Measurements from ENCODE around the gene MPG. TPM values are rescaled to one million over a fixed set of nuclear protein-coding genes. Genes with fewer than 3 reads are reported as not detected.
A peak's percentile ranks its signal among the peaks of the same experiment; 100 is the strongest.

MPG gene
- total RNA-seq, 2 experiments from 2014 or later: 47.0 to 57.0 TPM

DNA sequence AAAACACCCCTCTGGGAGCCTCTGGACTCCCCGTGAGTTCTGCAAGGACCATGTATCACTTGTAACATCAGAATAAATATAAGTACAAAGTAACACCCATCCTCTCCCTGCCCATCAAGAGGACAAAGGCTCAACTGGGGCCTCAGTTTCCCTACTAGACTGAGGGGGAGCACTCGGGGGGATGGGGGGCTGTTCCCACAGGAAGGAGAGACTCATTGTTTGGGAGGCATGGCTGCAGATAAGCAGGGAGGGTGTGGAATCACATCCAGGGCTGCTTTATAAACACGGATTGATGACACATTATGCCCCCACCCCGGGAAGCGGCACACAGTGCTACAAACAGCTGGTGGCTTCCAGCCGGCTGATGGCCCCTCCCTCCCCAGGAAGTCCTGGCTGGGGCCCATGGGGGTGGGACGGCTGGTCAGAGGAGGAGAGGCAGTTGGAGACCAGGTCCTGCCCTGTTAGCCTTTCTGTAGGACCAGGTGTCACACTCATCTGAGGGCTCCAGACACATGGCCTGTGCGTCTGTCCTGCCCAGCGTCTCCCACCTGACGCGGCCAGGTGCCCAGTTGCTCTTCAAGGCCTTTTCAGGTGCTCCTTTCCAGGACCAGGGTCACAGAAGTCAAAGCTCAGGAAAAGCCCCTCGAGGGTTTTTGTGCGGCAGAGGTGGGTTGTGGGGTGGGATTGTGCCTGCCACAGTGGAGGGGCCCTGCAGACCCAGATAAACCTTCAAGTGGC, 1.3 kb upstream of the MPG start:
- intact Hi-C loops (cut with DNase I, micrococcal nuclease): no loop called here
- no peak for ATAC-seq
- ChIA-PET POLR2A (interaction anchor here (0.7 to 1.5 kb wide), 3 partner anchors 11 to 24 kb away, joined by 3 to 6 read pairs (median 4); partner anchors contain the start of gene POLR3K), CTCF (interaction anchor here (1.6 to 6.8 kb wide), 4 partner anchors 8 to 20 kb away, joined by 3 to 36 read pairs (median 17); no protein-coding TSS in a partner anchor)
- H3K9me3 Mint-ChIP-seq (ENCODE audit: low read depth): no peaks in the 10 kb centered on the region
- H3K27ac Mint-ChIP-seq: no peak overlapping the region
- H3K4me3 Mint-ChIP-seq: peak overlapping the region; percentile 87
- H3K4me1 Mint-ChIP-seq: peaks cover 29% of the 10 kb centered on the region
- H3K27me3 Mint-ChIP-seq: peaks cover 13% of the 10 kb centered on the region
- DNase-seq: peak; percentile 51
- H3K36me3 Mint-ChIP-seq (ENCODE audit: low read depth): peaks cover 4% of the 10 kb centered on the region

- ATAC-seq (peak; percentile 33), DNase-seq (peak; percentile 69)
- ChIA-PET CTCF (interaction anchor here (1.6 to 6.8 kb wide), 4 partner anchors 8 to 20 kb away, joined by 3 to 36 read pairs (median 17); no protein-coding TSS in a partner anchor), POLR2A (interaction anchor here (0.7 to 1.5 kb wide), 3 partner anchors 11 to 24 kb away, joined by 3 to 6 read pairs (median 4); partner anchors contain the start of gene POLR3K)
- intact Hi-C loops (cut with DNase I, micrococcal nuclease): no loop called here
- Mint-ChIP-seq H3K27me3 (peaks cover 12% of the 10 kb centered on the region), H3K36me3 (ENCODE audit: low read depth) (peaks cover 4% of the 10 kb centered on the region), H3K4me1 (peaks cover 29% of the 10 kb centered on the region), H3K9me3 (ENCODE audit: low read depth) (no peaks in the 10 kb centered on the region), H3K4me3 (peak overlapping the region; percentile 87), H3K27ac (peak overlapping the region; percentile 42)
These were observed 685 bp upstream of the MPG start for GRCh38 chr16:77273-77806.

GRCh38 chr16:78444-79150, 572 bp downstream of the MPG start:
- peaks cover 35% of the 10 kb centered on the region for H3K4me1 Mint-ChIP-seq
- H3K9me3 Mint-ChIP-seq (ENCODE audit: low read depth): no peaks in the 10 kb centered on the region
- ATAC-seq (peak; percentile 11), DNase-seq (peak; percentile 39)
- peaks cover 6% of the 10 kb centered on the region for H3K36me3 Mint-ChIP-seq (ENCODE audit: low read depth)
- peak overlapping the region; percentile 83 for H3K27ac Mint-ChIP-seq
- CTCF ChIA-PET: interaction anchor here (1.6 to 6.8 kb wide), 3 partner anchors 13 to 18 kb away, joined by 3 to 36 read pairs (median 6); no protein-coding TSS in a partner anchor
- POLR2A ChIA-PET: interaction anchor here (1.5 kb wide), 1 partner anchor 13 kb away, joined by 6 read pairs; no protein-coding TSS in a partner anchor
- peaks cover 3% of the 10 kb centered on the region for H3K27me3 Mint-ChIP-seq
- intact Hi-C loops (cut with DNase I, micrococcal nuclease): loop anchor here in 1 of 2 experiments (1.0 kb wide), 2 partner anchors 25 to 60 kb away; partner anchors contain the start of genes NPRL3, POLR3K and SNRNP25
- H3K4me3 Mint-ChIP-seq: peak overlapping the region; percentile 87

- Mint-ChIP-seq H3K27ac (peak overlapping the region; percentile 83), H3K27me3 (no peaks in the 10 kb centered on the region), H3K4me3 (peak overlapping the region; percentile 87), H3K36me3 (ENCODE audit: low read depth) (peaks cover 12% of the 10 kb centered on the region), H3K9me3 (ENCODE audit: low read depth) (no peaks in the 10 kb centered on the region), H3K4me1 (peaks cover 43% of the 10 kb centered on the region)
- ChIA-PET POLR2A (no interaction called here), CTCF (interaction anchor here (1.9 to 6.8 kb wide), 2 partner anchors 14 to 18 kb away, joined by 6 to 36 read pairs; no protein-coding TSS in a partner anchor)
- ATAC-seq: no peak
- intact Hi-C loops (cut with DNase I, micrococcal nuclease): no loop called here
- no peak for DNase-seq
These were observed 1.4 kb downstream of the MPG start for GRCh38 chr16:79151-80054.

DNA sequence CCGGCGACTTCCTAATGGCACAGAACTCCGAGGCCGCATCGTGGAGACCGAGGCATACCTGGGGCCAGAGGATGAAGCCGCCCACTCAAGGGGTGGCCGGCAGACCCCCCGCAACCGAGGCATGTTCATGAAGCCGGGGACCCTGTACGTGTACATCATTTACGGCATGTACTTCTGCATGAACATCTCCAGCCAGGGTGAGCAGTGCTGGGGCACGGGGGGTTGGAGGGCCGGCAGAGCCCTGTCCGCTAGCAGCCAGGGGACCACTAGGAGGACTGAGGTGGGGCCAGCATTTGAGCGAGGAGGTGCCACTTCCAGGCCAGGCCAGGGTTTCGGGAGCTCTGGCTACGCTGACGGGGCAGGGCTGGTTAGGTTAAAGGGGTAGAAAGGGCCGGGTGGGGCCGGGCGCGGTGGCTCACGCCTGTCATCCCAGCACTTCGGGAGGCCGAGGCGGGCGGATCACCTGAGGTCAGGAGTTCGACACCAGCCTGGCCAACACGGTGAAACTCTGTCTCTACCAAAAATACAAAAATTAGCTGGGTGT, 5.1 kb downstream of the MPG start:
- intact Hi-C loops (cut with DNase I, micrococcal nuclease): no loop called here
- DNase-seq (no peak), ATAC-seq (no peak)
- peaks cover 40% of the 10 kb centered on the region for H3K4me1 Mint-ChIP-seq
- H3K4me3 Mint-ChIP-seq: no peak overlapping the region
- CTCF ChIA-PET: interaction anchor here (0.6 to 3.0 kb wide), 3 partner anchors 14 to 17 kb away, joined by 3 to 16 read pairs (median 3); no protein-coding TSS in a partner anchor
- H3K9me3 Mint-ChIP-seq (ENCODE audit: low read depth): no peaks in the 10 kb centered on the region
- POLR2A ChIA-PET: no interaction called here
- H3K27ac Mint-ChIP-seq: no peak overlapping the region
- peaks cover 23% of the 10 kb centered on the region for H3K36me3 Mint-ChIP-seq (ENCODE audit: low read depth)
- no peaks in the 10 kb centered on the region for H3K27me3 Mint-ChIP-seq

- H3K36me3 Mint-ChIP-seq (ENCODE audit: low read depth): peaks cover 26% of the 10 kb centered on the region
- POLR2A ChIA-PET: interaction anchor here (0.5 kb wide), 1 partner anchor 23 kb away, joined by 4 read pairs; no protein-coding TSS in a partner anchor
- peak overlapping the region; percentile 87 for H3K27ac Mint-ChIP-seq
- peak; percentile 46 for DNase-seq
- H3K4me3 Mint-ChIP-seq: no peak overlapping the region
- no peaks in the 10 kb centered on the region for H3K9me3 Mint-ChIP-seq (ENCODE audit: low read depth)
- intact Hi-C loops (cut with DNase I, micrococcal nuclease): loop anchor here in 1 of 2 experiments (1.0 kb wide), 1 partner anchor 151 kb away; no protein-coding TSS in a partner anchor
- CTCF ChIA-PET: interaction anchor here (0.7 to 3.0 kb wide), 4 partner anchors 13 to 18 kb away, joined by 3 to 16 read pairs (median 6); no protein-coding TSS in a partner anchor
- ATAC-seq: peak; percentile 16
- H3K27me3 Mint-ChIP-seq: no peaks in the 10 kb centered on the region
- H3K4me1 Mint-ChIP-seq: peaks cover 36% of the 10 kb centered on the region
These were observed 6.0 kb downstream of the MPG start for GRCh38 chr16:83781-84615.

- ChIA-PET CTCF (interaction anchor here (1.4 to 3.0 kb wide), 3 partner anchors 12 to 19 kb away, joined by 3 to 16 read pairs (median 10); no protein-coding TSS in a partner anchor), POLR2A (interaction anchor here (0.5 kb wide), 1 partner anchor 22 kb away, joined by 4 read pairs; no protein-coding TSS in a partner anchor)
- intact Hi-C loops (cut with DNase I, micrococcal nuclease): loop anchor here in 1 of 2 experiments (1.0 kb wide), 1 partner anchor 150 kb away; no protein-coding TSS in a partner anchor
- DNase-seq: peak; percentile 85
- Mint-ChIP-seq H3K27me3 (no peaks in the 10 kb centered on the region), H3K4me3 (peak overlapping the region; percentile 32), H3K27ac (peak overlapping the region; percentile 87), H3K36me3 (ENCODE audit: low read depth) (peaks cover 26% of the 10 kb centered on the region), H3K4me1 (peaks cover 31% of the 10 kb centered on the region), H3K9me3 (ENCODE audit: low read depth) (no peaks in the 10 kb centered on the region)
- ATAC-seq: peak; percentile 92
These were observed 6.8 kb downstream of the MPG start for GRCh38 chr16:84718-85406.

DNA sequence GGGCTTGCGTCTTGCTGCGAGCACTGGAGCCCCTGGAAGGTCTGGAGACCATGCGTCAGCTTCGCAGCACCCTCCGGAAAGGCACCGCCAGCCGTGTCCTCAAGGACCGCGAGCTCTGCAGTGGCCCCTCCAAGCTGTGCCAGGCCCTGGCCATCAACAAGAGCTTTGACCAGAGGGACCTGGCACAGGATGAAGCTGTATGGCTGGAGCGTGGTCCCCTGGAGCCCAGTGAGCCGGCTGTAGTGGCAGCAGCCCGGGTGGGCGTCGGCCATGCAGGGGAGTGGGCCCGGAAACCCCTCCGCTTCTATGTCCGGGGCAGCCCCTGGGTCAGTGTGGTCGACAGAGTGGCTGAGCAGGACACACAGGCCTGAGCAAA, 7.4 kb downstream of the MPG start:
- intact Hi-C loops (cut with DNase I, micrococcal nuclease): no loop called here
- DNase-seq: no peak

DNA sequence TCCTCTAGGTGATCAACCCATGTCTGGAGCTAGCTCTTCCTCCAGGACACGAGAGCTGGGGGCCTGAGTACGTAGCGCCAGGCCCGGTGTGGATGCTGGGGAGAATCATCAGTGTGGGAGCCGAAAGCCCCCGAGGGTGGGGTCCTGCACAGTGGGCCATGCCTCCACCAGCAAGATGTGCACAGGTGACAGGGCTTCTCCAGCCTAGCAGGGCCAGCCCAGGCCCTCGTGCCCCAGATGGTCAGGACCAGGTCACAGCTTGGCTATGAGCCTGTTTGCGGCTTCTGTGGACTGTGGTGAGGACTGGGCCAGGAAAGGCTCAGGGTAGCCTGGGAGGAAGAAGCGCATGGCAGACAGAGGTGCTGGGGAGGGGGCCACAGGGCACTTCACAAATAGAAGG, 7.8 kb downstream of the MPG start:
- no peak for ATAC-seq
- peaks cover 30% of the 10 kb centered on the region for H3K4me1 Mint-ChIP-seq
- H3K27ac Mint-ChIP-seq: peak overlapping the region; percentile 42
- intact Hi-C loops (cut with DNase I, micrococcal nuclease): no loop called here
- H3K9me3 Mint-ChIP-seq (ENCODE audit: low read depth): no peaks in the 10 kb centered on the region
- H3K27me3 Mint-ChIP-seq: no peaks in the 10 kb centered on the region
- H3K36me3 Mint-ChIP-seq (ENCODE audit: low read depth): peaks cover 29% of the 10 kb centered on the region
- DNase-seq: no peak
- POLR2A ChIA-PET: no interaction called here
- CTCF ChIA-PET: interaction anchor here (1.4 to 3.0 kb wide), 3 partner anchors 11 to 20 kb away, joined by 3 to 16 read pairs (median 10); no protein-coding TSS in a partner anchor
- no peak overlapping the region for H3K4me3 Mint-ChIP-seq

More for the DNA sequence above, 7.4 kb downstream of the MPG start:
- Mint-ChIP-seq H3K9me3 (ENCODE audit: low read depth) (no peaks in the 10 kb centered on the region), H3K36me3 (ENCODE audit: low read depth) (peaks cover 27% of the 10 kb centered on the region), H3K4me3 (no peak overlapping the region), H3K4me1 (peaks cover 30% of the 10 kb centered on the region), H3K27ac (peak overlapping the region; percentile 87), H3K27me3 (no peaks in the 10 kb centered on the region)
- no peak for ATAC-seq
- POLR2A ChIA-PET: no interaction called here
- CTCF ChIA-PET: interaction anchor here (1.4 to 3.0 kb wide), 3 partner anchors 12 to 20 kb away, joined by 3 to 16 read pairs (median 10); no protein-coding TSS in a partner anchor
